GM10266 (cell line): Measurements from ENCODE around the gene CIAO1.

ENCODE experiments used
- DNase-seq: peaks from one replicate; pipeline ENCODE4 v3.0.0; 2012; ENCODE audit errors: extremely low spot score
- TF ChIP-seq, protein P1 (sequence below): IDR thresholded peaks from 2 replicates; pipeline ENCODE4 v1.5.1; 2012; ENCODE audit warnings: mild to moderate bottlenecking, low read depth; ENCODE audit not compliant: control insufficient read depth, insufficient read depth; ENCODE audit errors: missing control alignments

Gene CIAO1

DNA sequence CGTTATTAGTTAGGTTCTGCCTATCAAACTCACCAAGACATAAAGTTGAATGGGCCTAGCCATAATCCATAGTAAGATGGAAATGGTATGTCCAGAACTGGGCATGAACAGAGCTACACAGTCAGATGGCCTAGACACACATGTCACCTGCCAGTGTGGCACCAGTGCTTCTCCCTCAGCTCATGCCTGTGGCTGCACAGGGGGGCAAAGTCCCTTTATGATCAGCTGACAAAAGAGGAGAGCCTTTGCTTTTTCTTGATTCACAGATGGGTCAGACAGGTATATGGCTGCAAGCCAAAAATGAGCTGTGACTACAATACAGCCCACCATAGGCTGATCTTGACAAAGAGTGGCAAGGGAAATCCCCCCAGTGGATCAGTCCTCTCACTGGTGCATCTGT lies 29.1 kb upstream of the CIAO1 start:
- TF ChIP-seq, protein P1, sequence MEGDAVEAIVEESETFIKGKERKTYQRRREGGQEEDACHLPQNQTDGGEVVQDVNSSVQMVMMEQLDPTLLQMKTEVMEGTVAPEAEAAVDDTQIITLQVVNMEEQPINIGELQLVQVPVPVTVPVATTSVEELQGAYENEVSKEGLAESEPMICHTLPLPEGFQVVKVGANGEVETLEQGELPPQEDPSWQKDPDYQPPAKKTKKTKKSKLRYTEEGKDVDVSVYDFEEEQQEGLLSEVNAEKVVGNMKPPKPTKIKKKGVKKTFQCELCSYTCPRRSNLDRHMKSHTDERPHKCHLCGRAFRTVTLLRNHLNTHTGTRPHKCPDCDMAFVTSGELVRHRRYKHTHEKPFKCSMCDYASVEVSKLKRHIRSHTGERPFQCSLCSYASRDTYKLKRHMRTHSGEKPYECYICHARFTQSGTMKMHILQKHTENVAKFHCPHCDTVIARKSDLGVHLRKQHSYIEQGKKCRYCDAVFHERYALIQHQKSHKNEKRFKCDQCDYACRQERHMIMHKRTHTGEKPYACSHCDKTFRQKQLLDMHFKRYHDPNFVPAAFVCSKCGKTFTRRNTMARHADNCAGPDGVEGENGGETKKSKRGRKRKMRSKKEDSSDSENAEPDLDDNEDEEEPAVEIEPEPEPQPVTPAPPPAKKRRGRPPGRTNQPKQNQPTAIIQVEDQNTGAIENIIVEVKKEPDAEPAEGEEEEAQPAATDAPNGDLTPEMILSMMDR, result no peak
- DNase-seq, result no peak

DNA sequence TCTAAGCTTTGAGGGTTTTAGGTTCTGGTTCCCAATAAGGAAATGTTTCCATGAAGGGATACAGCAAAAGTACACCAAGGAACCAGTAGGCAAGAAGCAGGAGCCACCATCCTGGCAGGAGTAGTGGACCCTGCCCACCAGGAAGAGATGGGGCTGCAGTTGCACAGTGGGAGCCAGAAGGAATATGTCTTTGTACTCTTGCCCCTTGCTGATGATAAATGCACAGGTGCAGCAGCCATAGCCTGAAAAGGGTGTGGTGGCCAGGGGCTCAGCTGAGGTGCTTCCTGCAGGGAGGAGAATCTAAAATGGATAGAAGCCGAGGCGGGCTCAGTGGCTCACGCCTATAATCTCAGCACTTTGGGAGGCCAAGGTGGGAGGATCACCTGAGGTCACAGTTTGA lies 27.8 kb upstream of the CIAO1 start:
- TF ChIP-seq, protein P1, result no peak
- no peak for DNase-seq

GRCh38 chr2:96239091-96239490 lies 26.9 kb upstream of the CIAO1 start:
- TF ChIP-seq, protein P1, result no peak
- no peak for DNase-seq

- TF ChIP-seq, protein P1, result no peak
- no peak for DNase-seq
These were observed 26.2 kb upstream of the CIAO1 start for GRCh38 chr2:96239745-96240264.

- DNase-seq, result no peak
- TF ChIP-seq, protein P1, result no peak
These were observed 25.5 kb upstream of the CIAO1 start for GRCh38 chr2:96240341-96241038.

DNA sequence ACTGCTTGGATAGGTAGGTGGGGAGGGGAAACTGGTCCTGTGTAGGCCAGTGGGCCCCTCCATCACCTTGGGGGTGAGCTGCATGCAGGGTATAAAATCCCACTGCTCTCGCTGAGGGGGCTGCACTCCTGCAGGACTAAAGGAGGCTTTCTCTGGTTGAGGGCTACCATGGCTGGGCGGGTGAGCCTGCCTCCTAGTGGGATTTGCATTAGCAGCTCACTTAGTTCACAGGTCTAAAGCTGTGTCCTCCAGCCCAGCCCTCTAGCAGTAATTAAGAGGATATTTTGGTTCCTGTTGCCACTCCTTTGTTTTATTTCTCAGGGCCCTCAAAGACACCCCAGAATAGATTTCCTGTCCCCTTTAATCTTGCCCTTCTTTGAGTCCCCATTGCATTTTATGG lies 24.8 kb upstream of the CIAO1 start:
- TF ChIP-seq, protein P1, result peak; percentile 16
- DNase-seq, result no peak

DNA sequence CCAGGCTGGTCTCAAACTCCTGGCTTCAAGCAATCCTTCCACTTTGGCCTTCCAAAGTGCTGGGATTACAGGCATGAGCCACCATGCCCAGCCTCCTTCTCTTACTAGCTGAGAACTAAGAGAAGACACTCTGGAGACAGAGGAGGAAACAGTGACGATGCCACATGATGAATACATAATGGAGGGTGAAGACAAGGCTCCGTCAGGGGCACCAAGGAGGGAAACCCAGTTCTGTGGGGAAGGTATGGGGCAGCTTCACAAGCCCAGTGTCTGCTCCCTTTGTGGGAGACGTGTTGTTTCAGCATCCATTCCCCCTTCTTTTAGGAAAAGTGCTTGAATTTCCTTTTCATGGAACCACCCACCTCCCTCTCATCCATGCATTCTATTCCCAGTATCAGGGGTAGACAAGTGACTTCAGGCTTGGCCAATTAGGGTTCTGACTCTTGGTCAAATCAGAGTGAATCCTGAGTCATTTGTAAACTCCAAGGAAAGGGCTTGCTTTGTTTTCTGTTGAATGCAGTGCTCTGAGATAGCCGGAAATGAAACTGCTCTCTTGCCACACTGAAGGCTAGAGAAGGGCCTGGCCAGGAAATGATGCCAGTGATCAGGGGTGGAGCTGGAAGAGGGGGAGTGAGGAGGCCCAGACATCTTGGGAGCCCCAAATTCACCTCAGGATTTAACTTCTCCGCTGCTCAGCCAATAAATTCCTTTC lies 24.0 kb upstream of the CIAO1 start:
- peak; percentile 68 for DNase-seq
- TF ChIP-seq, protein P1, result no peak
